ENCODE measurements around the gene MEIKIN.

GRCh38 chr5:131765261-131765660, 180.2 kb downstream of the MEIKIN start:
- TF ChIP-seq CTCF (conservative IDR thresholded peaks at IDR 0.05; ENCODE audit: low read depth, low read length) (no peak), EZH2phosphoT487 (IDR thresholded peaks at IDR 0.05; ENCODE audit: borderline replicate concordance, low read length) (no peak), EZH2 (IDR thresholded peaks at IDR 0.05; ENCODE audit: low read length, unreplicated experiment) (no peak)
